Endodermal cell (in vitro differentiated cells): ENCODE data around the gene SPINK13. TPM values are rescaled to one million over a fixed set of nuclear protein-coding genes. Genes with fewer than 3 reads are reported as not detected.

ENCODE experiments used
- DNase-seq: peaks from one replicate; pipeline ENCODE4 v3.0.0-alpha.2; 2017
- H3K27ac ChIP-seq: 2 replicates; pipeline ENCODE4 v1.5.1; 2013; ENCODE audit warnings: mild to moderate bottlenecking, low read depth, low read length, moderate library complexity
- H3K27me3 ChIP-seq: 2 replicates; pipeline ENCODE4 v1.6.1; 2013; ENCODE audit warnings: mild to moderate bottlenecking, low read length, moderate library complexity; ENCODE audit not compliant: insufficient read depth, control insufficient read depth, poor library complexity, severe bottlenecking
- H3K36me3 ChIP-seq: 2 replicates; pipeline ENCODE4 v1.7.0; 2013; ENCODE audit warnings: mild to moderate bottlenecking, low read length, moderate library complexity; ENCODE audit not compliant: control insufficient read depth, insufficient read depth
- H3K4me1 ChIP-seq: one replicate; pipeline ENCODE4 v1.7.0; 2013; ENCODE audit warnings: low read length; ENCODE audit not compliant: control insufficient read depth, insufficient read depth
- H3K4me3 ChIP-seq: 2 replicates; pipeline ENCODE4 v1.5.1; 2013; ENCODE audit warnings: mild to moderate bottlenecking, low read length, moderate library complexity
- H3K9ac ChIP-seq: 2 replicates; pipeline ENCODE4 v1.6.1; 2013; ENCODE audit warnings: mild to moderate bottlenecking, low read length, moderate library complexity; ENCODE audit not compliant: poor library complexity, severe bottlenecking; ENCODE audit errors: extremely low read depth
- H3K9me3 ChIP-seq: 2 replicates; pipeline ENCODE4 v1.6.1; 2013; ENCODE audit warnings: mild to moderate bottlenecking, low read length, moderate library complexity; ENCODE audit not compliant: control insufficient read depth
- H3K27ac Mint-ChIP-seq: 2 replicates; pipeline ENCODE4 v1.8.0; 2020; ENCODE audit warnings: mixed read lengths
- H3K27me3 Mint-ChIP-seq: 2 replicates; pipeline ENCODE4 v1.8.0; 2021; ENCODE audit warnings: mild to moderate bottlenecking, mixed read lengths; ENCODE audit not compliant: insufficient read depth
- H3K36me3 Mint-ChIP-seq: 2 replicates; pipeline ENCODE4 v1.8.0; 2020; ENCODE audit warnings: low read depth, mixed read lengths
- H3K4me1 Mint-ChIP-seq: 2 replicates; pipeline ENCODE4 v1.8.0; 2020; ENCODE audit warnings: mixed read lengths
- H3K4me3 Mint-ChIP-seq: 2 replicates; pipeline ENCODE4 v1.8.0; 2020; ENCODE audit warnings: mild to moderate bottlenecking, moderate library complexity, mixed read lengths
- H3K9me3 Mint-ChIP-seq: 2 replicates; pipeline ENCODE4 v1.8.0; 2020; ENCODE audit warnings: mild to moderate bottlenecking, mixed read lengths
- CTCF ChIP-seq: fragments of 200-600 bp; sonication (generic); conservative IDR thresholded peaks from 2 replicates; pipeline ENCODE4 v1.5.0; 2021; ENCODE audit warnings: antibody characterized with exemption, mild to moderate bottlenecking
- WGBS, 2 experiments: methylation state at CpG; one replicate each; pipeline versions ENCODE4 v1.1.5 to v1.1.7; 2013; ENCODE audit warnings: missing lambda C conversion rate in 2 of 2, mixed read lengths in 1 of 2; ENCODE audit not compliant: insufficient coverage in 1 of 2, insufficient read length in 1 of 2; 5-methylcytosine and 5-hydroxymethylcytosine counted together
- long read RNA-seq, 4 experiments: library from polyadenylated mRNA in 2 of 4; library from RNA in 1 of 4; library from capped mRNA in 1 of 4; stranded (forward) in 3 of 4; unstranded in 1 of 4; transcript quantifications; one replicate each; pipeline ENCODE4 v2.0.0, GENCODE V29; 2020 to 2021; ENCODE audit warnings: inconsistent platforms in 1 of 4
- polyA plus RNA-seq, 2 experiments: library from polyadenylated mRNA; stranded (reverse); fragments of 50-300 nt; gene quantifications; one replicate each; pipeline ENCODE4 v1.2.3, GENCODE V29; 2013
- total RNA-seq, 2 donors: library from RNA; stranded (reverse); fragmentation: NEBNext Ultra II Directional in 1 of 2; extraction: Animal tissue kit (Norgen Biotek cat#: 25700) in 1 of 2; gene quantifications; 2 replicates in 1 of 2; 3 replicates in 1 of 2; pipeline ENCODE4 v1.2.1, GENCODE V29; 2021

The SPINK13 gene
- total RNA-seq: not detected
- polyA plus RNA-seq (2013, experiment 1 of 2): not detected
- polyA plus RNA-seq (2013, experiment 2 of 2): not detected
- long read RNA-seq, experiment 1: 0 reads
- long read RNA-seq, experiment 2: 0 reads
- long read RNA-seq, experiment 3: 0 reads
- long read RNA-seq, experiment 4: 0 reads

GRCh38 chr5:148268566-148268965 is at the start of gene SPINK13:
Gene SPINK13 (plus strand): TSS chr5:148268794. CDS start chr5:148270073, 1,279 bp downstream.
- no peak within 1 kb of the TSS for H3K9ac ChIP-seq
- no peak within 1 kb of the TSS for H3K27ac Mint-ChIP-seq
- TF ChIP-seq CTCF: no peak
- H3K27ac ChIP-seq: no peak within 1 kb of the TSS
- no peaks in the 10 kb centered on the region for H3K36me3 Mint-ChIP-seq
- H3K4me1 Mint-ChIP-seq: peaks cover 12% of the 10 kb centered on the region
- H3K27me3 Mint-ChIP-seq: peaks cover 7% of the 10 kb centered on the region
- WGBS, 2 experiments: 87 to 95% methylated on average over 3 to 4 of the region's 4 CpGs
- no peaks in the 10 kb centered on the region for H3K27me3 ChIP-seq
- no peaks in the 10 kb centered on the region for H3K4me1 ChIP-seq
- H3K9me3 Mint-ChIP-seq: no peaks in the 10 kb centered on the region
- H3K4me3 ChIP-seq: no peak within 1 kb of the TSS
- no peaks in the 10 kb centered on the region for H3K36me3 ChIP-seq
- H3K4me3 Mint-ChIP-seq: no peak within 1 kb of the TSS
- peak; percentile 47 for DNase-seq
- no peaks in the 10 kb centered on the region for H3K9me3 ChIP-seq

- TF ChIP-seq CTCF: no peak
- H3K27ac ChIP-seq: no peak overlapping the region
- DNase-seq: no peak
- H3K9me3 Mint-ChIP-seq: no peaks in the 10 kb centered on the region
- H3K4me3 ChIP-seq: no peak overlapping the region
- H3K36me3 ChIP-seq: no peaks in the 10 kb centered on the region
- H3K27me3 Mint-ChIP-seq: no peaks in the 10 kb centered on the region
- no peaks in the 10 kb centered on the region for H3K4me1 Mint-ChIP-seq
- no peaks in the 10 kb centered on the region for H3K4me1 ChIP-seq
- H3K36me3 Mint-ChIP-seq: no peaks in the 10 kb centered on the region
- 88 to 100% methylated on average over 3 to 6 of the region's 6 CpGs for WGBS, 2 experiments
- H3K4me3 Mint-ChIP-seq: no peak overlapping the region
- H3K27me3 ChIP-seq: peaks cover 6% of the 10 kb centered on the region
- no peak overlapping the region for H3K9ac ChIP-seq
- H3K9me3 ChIP-seq: no peaks in the 10 kb centered on the region
- H3K27ac Mint-ChIP-seq: no peak overlapping the region
Observed at GRCh38 chr5:148221508-148221907, 47.1 kb upstream of the SPINK13 start.

GRCh38 chr5:148224117-148224742 is 44.4 kb upstream of the SPINK13 start:
- H3K4me3 ChIP-seq: no peak overlapping the region
- no peaks in the 10 kb centered on the region for H3K27me3 Mint-ChIP-seq
- no peak for DNase-seq
- no peak for TF ChIP-seq CTCF
- H3K9me3 ChIP-seq: no peaks in the 10 kb centered on the region
- no peaks in the 10 kb centered on the region for H3K36me3 ChIP-seq
- no peak overlapping the region for H3K27ac Mint-ChIP-seq
- no peak overlapping the region for H3K27ac ChIP-seq
- peaks cover 6% of the 10 kb centered on the region for H3K27me3 ChIP-seq
- no peak overlapping the region for H3K4me3 Mint-ChIP-seq
- no peak overlapping the region for H3K9ac ChIP-seq
- no peaks in the 10 kb centered on the region for H3K4me1 Mint-ChIP-seq
- H3K36me3 Mint-ChIP-seq: no peaks in the 10 kb centered on the region
- 87 to 100% methylated on average over 1 to 2 of the region's 2 CpGs for WGBS, 2 experiments
- H3K4me1 ChIP-seq: no peaks in the 10 kb centered on the region
- no peaks in the 10 kb centered on the region for H3K9me3 Mint-ChIP-seq
